Fibroblast of skin of abdomen (primary cell): ENCODE data around the gene CTNNA3.

Experiments
- DNase-seq: peaks from one replicate; pipeline ENCODE4 v3.0.0-alpha.2; 2013

CTNNA3 gene

GRCh38 chr10:67112765-67113164 lies 583.2 kb downstream of the CTNNA3 start:
- no peak for DNase-seq

GRCh38 chr10:67110286-67110685 lies 585.7 kb downstream of the CTNNA3 start:
- DNase-seq, result no peak

- no peak for DNase-seq
Observed at GRCh38 chr10:67107670-67108069, 588.3 kb downstream of the CTNNA3 start.

GRCh38 chr10:67100951-67101350 lies 595.0 kb downstream of the CTNNA3 start:
- DNase-seq, result no peak

- DNase-seq, result no peak
Observed at GRCh38 chr10:67098461-67098860, 597.5 kb downstream of the CTNNA3 start.

GRCh38 chr10:67095531-67095930 lies 600.5 kb downstream of the CTNNA3 start:
- no peak for DNase-seq

GRCh38 chr10:67088036-67088435 lies 608.0 kb downstream of the CTNNA3 start:
- no peak for DNase-seq

GRCh38 chr10:67087135-67087425 lies 608.9 kb downstream of the CTNNA3 start:
- no peak for DNase-seq

GRCh38 chr10:67086327-67087134 lies 609.5 kb downstream of the CTNNA3 start:
- no peak for DNase-seq

GRCh38 chr10:67079126-67079525 lies 616.9 kb downstream of the CTNNA3 start:
- peak; percentile 6 for DNase-seq

GRCh38 chr10:67077376-67077775 lies 618.6 kb downstream of the CTNNA3 start:
- peak; percentile 18 for DNase-seq

GRCh38 chr10:67076144-67076543 lies 619.9 kb downstream of the CTNNA3 start:
- no peak for DNase-seq

- DNase-seq, result no peak
Observed at GRCh38 chr10:67075491-67075971, 620.5 kb downstream of the CTNNA3 start.

GRCh38 chr10:67072654-67073053 lies 623.3 kb downstream of the CTNNA3 start:
- no peak for DNase-seq

- DNase-seq, result no peak
Observed at GRCh38 chr10:67050415-67050814, 645.6 kb downstream of the CTNNA3 start.

GRCh38 chr10:67049988-67050387 lies 646.0 kb downstream of the CTNNA3 start:
- DNase-seq, result no peak

GRCh38 chr10:67046507-67046906 lies 649.5 kb downstream of the CTNNA3 start:
- no peak for DNase-seq

GRCh38 chr10:67045404-67045803 lies 650.6 kb downstream of the CTNNA3 start:
- DNase-seq, result no peak

GRCh38 chr10:67043041-67043440 lies 653.0 kb downstream of the CTNNA3 start:
- no peak for DNase-seq

GRCh38 chr10:67036808-67037207 lies 659.2 kb downstream of the CTNNA3 start:
- no peak for DNase-seq

GRCh38 chr10:67033878-67034277 lies 662.1 kb downstream of the CTNNA3 start:
- DNase-seq, result no peak

GRCh38 chr10:67022099-67022498 lies 673.9 kb downstream of the CTNNA3 start:
- DNase-seq, result no peak

GRCh38 chr10:67017218-67017617 lies 678.8 kb downstream of the CTNNA3 start:
- DNase-seq, result no peak

- DNase-seq, result no peak
Observed at GRCh38 chr10:67015225-67015624, 680.8 kb downstream of the CTNNA3 start.

GRCh38 chr10:67011981-67012380 lies 684.0 kb downstream of the CTNNA3 start:
- DNase-seq, result no peak
